Frontal cortex (tissue), 4 donors: Measurements from ENCODE around the gene NTMT1. TPM values are rescaled to one million over a fixed set of nuclear protein-coding genes. Genes with fewer than 3 reads are reported as not detected.
"Not testable (repeated sequence)": the region's sequence is repeated elsewhere in the genome, so short reads cannot be mapped to it uniquely, and the experiment has no call there.

ENCODE experiments used
- DNase-seq, 2 donors: peaks; one replicate each; pipeline ENCODE4 v3.0.0; 2012; ENCODE audit warnings: low spot score in 2 of 2
- FAIRE-seq: peaks from 2 replicates; lab custom pipeline; 2012; peaks lifted over from hg19 to GRCh38; lab: Jason Lieb, UNC
- total RNA-seq: library from RNA; depleted of rRNA; stranded (reverse); fragments of >200 nt; gene quantifications from one replicate; pipeline ENCODE4 v1.2.3, GENCODE V29; 2014
- donor health status: control.
- donor health status: control.
- donor health status: control.

The NTMT1 gene
- 11.4 TPM for total RNA-seq

- no peak for FAIRE-seq
- DNase-seq = peak; percentile 97
These were observed at the start of gene NTMT1 for GRCh38 chr9:129626079-129626624. Gene NTMT1, plus strand, starts transcription at chr9:129626163. Its CDS starts 6,541 bp downstream, at chr9:129632704.

GRCh38 chr9:129576546-129577543 lies 49.1 kb upstream of the NTMT1 start:
- FAIRE-seq (no peak), DNase-seq (no peak)

- DNase-seq (no peak), FAIRE-seq (no peak)
These were observed 46.7 kb upstream of the NTMT1 start for GRCh38 chr9:129579294-129579693.

- FAIRE-seq = no peak
- no peak for DNase-seq
These were observed 45.6 kb upstream of the NTMT1 start for GRCh38 chr9:129580211-129580915.

- DNase-seq (no peak), FAIRE-seq (no peak)
These were observed 44.3 kb upstream of the NTMT1 start for GRCh38 chr9:129581505-129582189.

- FAIRE-seq = no peak
- no peak for DNase-seq
These were observed 43.1 kb upstream of the NTMT1 start for GRCh38 chr9:129582855-129583254.

- DNase-seq (no peak), FAIRE-seq (no peak)
These were observed 42.5 kb upstream of the NTMT1 start for GRCh38 chr9:129583308-129584038.

- no peak for FAIRE-seq
These were observed 41.8 kb upstream of the NTMT1 start for GRCh38 chr9:129584136-129584535.

GRCh38 chr9:129585352-129585751 lies 40.6 kb upstream of the NTMT1 start:
- FAIRE-seq = no peak
- no peak for DNase-seq

More at GRCh38 chr9:129584136-129584535, 41.8 kb upstream of the NTMT1 start:
- peak in 1 of 2 donors; percentile 72 for DNase-seq

- FAIRE-seq (no peak), DNase-seq (no peak)
These were observed 39.7 kb upstream of the NTMT1 start for GRCh38 chr9:129586245-129586644.

GRCh38 chr9:129586685-129587084 lies 39.3 kb upstream of the NTMT1 start:
- no peak for FAIRE-seq
- DNase-seq = no peak

GRCh38 chr9:129587487-129588262 lies 38.3 kb upstream of the NTMT1 start:
- FAIRE-seq = no peak
- DNase-seq = no peak

GRCh38 chr9:129590466-129590865 lies 35.5 kb upstream of the NTMT1 start:
- FAIRE-seq (no peak), DNase-seq (no peak)

- DNase-seq = no peak
- no peak for FAIRE-seq
These were observed 34.0 kb upstream of the NTMT1 start for GRCh38 chr9:129591916-129592315.

GRCh38 chr9:129592790-129593189 lies 33.2 kb upstream of the NTMT1 start:
- not testable (repeated sequence) for FAIRE-seq, DNase-seq

- DNase-seq (no peak), FAIRE-seq (no peak)
These were observed 31.3 kb upstream of the NTMT1 start for GRCh38 chr9:129594632-129595031.

- DNase-seq (no peak), FAIRE-seq (no peak)
These were observed 30.6 kb upstream of the NTMT1 start for GRCh38 chr9:129595311-129595741.

GRCh38 chr9:129595903-129596540 lies 29.9 kb upstream of the NTMT1 start:
- no peak for DNase-seq
- no peak for FAIRE-seq
